GM21381 (cell line): Measurements from ENCODE around the gene ZNF574.

Experiments
- ATAC-seq: cut with Tn5 transposase; IDR thresholded peaks from one replicate; pipeline ENCODE4 v1.9.1; 2021; ENCODE audit warnings: mild to moderate bottlenecking, moderate library complexity; ENCODE audit not compliant: unreplicated experiment

The ZNF574 gene

GRCh38 chr19:42057846-42058245, 18.1 kb upstream of the ZNF574 start:
- no peak for ATAC-seq

GRCh38 chr19:42059196-42059595, 16.8 kb upstream of the ZNF574 start:
- no peak for ATAC-seq

GRCh38 chr19:42060117-42060516, 15.8 kb upstream of the ZNF574 start:
- ATAC-seq: no peak

- no peak for ATAC-seq
Measured at GRCh38 chr19:42062381-42062780, 13.6 kb upstream of the ZNF574 start.

GRCh38 chr19:42064432-42064831, 11.5 kb upstream of the ZNF574 start:
- no peak for ATAC-seq

GRCh38 chr19:42065051-42065450, 10.9 kb upstream of the ZNF574 start:
- ATAC-seq: no peak

GRCh38 chr19:42065511-42065910, 10.5 kb upstream of the ZNF574 start:
- no peak for ATAC-seq

- ATAC-seq: no peak
Measured at GRCh38 chr19:42066075-42066754, 9.8 kb upstream of the ZNF574 start.

GRCh38 chr19:42067315-42067888, 8.6 kb upstream of the ZNF574 start:
- ATAC-seq: no peak

GRCh38 chr19:42068361-42068755, 7.6 kb upstream of the ZNF574 start:
- ATAC-seq: no peak

GRCh38 chr19:42068756-42069571, 7.0 kb upstream of the ZNF574 start:
- no peak for ATAC-seq

- ATAC-seq: no peak
Measured at GRCh38 chr19:42069619-42070351, 6.2 kb upstream of the ZNF574 start, which contains the start of gene GRIK5. GRIK5 (minus strand) TSS chr19:42070206; CDS start chr19:42065770, 4,436 bp downstream.

- no peak for ATAC-seq
Measured at GRCh38 chr19:42071247-42071646, 4.7 kb upstream of the ZNF574 start.

GRCh38 chr19:42074513-42075363, 1.2 kb upstream of the ZNF574 start:
- no peak for ATAC-seq

- no peak for ATAC-seq
Measured at GRCh38 chr19:42075364-42075615, 676 bp upstream of the ZNF574 start.

GRCh38 chr19:42076380-42076944, 496 bp downstream of the ZNF574 start:
- no peak for ATAC-seq

GRCh38 chr19:42078058-42078457, 2.1 kb downstream of the ZNF574 start:
- no peak for ATAC-seq

- ATAC-seq: no peak
Measured at GRCh38 chr19:42078538-42079275, 2.7 kb downstream of the ZNF574 start.

- ATAC-seq: no peak
Measured at GRCh38 chr19:42079276-42079669, 3.3 kb downstream of the ZNF574 start.
